Measurements from ENCODE around the gene DERL3. TPM values are rescaled to one million over a fixed set of nuclear protein-coding genes. Genes with fewer than 3 reads are reported as not detected.
A peak's percentile ranks its signal among the peaks of the same experiment; 100 is the strongest.

Gene DERL3
- total RNA-seq, 1 experiment from 2014 or later: 12.5 TPM

DNA sequence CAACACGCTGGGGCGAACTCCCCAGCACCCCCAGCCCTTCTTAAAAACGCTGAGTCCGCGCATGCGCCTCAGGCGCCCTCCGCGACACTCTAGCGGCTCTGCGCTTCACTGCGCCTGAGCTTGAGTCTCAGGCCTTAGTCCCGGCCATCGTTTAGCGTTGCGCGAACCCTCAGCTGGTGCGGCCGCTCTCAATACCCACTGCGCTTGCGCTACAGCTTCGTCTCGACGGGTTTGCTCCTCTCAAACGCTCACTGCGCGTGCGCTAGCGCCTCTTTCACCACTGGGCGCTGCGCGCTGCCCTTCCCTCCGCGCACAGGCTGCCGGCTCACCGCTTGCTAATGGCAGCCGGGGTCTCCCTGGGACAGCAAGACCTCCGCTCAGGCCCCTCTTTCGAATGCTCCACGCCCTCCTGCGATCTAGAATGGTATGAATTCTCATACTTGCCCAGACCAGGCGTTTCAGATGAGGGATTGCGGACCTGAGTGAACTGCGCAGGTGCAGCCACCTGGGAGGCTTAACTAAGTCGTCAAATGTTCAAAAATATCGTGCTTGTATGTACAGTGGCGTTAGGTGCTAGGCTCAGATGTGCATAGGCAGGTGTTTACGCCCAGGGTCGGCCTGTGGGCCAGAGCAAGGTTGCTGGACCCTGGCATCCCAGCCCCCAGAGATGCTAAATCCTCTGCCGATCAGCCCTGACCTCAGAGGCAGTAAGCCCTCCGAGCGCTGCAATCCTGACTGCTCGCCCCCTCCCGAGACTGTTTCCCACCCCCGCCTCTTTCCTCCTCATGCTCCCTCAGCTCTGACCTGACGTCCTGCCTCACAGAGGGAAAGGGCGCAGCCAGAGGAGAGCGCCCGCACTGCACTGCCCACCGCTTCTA, 19.0 kb upstream of the DERL3 start, which contains the start of gene SLC2A11:
Gene SLC2A11 (plus strand): TSS at position 270 of the 878 bp plus-strand sequence. CDS start 125 bp downstream, at position 395.
- Mint-ChIP-seq H3K4me1 (peaks cover 26% of the 10 kb centered on the region), H3K27me3 (ENCODE audit: low read depth) (no peaks in the 10 kb centered on the region; the same call in 1 of the 2 replicates), H3K9me3 (no peaks in the 10 kb centered on the region), H3K27ac (peak within 1 kb of the TSS; percentile 95), H3K4me3 (peak within 1 kb of the TSS; percentile 79), H3K36me3 (peaks cover 2% of the 10 kb centered on the region; the same call in 1 of the 2 replicates)
- peak; percentile 97 for DNase-seq (ENCODE audit: low spot score)
- TF ChIP-seq, protein P1, sequence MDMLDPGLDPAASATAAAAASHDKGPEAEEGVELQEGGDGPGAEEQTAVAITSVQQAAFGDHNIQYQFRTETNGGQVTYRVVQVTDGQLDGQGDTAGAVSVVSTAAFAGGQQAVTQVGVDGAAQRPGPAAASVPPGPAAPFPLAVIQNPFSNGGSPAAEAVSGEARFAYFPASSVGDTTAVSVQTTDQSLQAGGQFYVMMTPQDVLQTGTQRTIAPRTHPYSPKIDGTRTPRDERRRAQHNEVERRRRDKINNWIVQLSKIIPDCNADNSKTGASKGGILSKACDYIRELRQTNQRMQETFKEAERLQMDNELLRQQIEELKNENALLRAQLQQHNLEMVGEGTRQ (CRISPR knock-in tag; IDR thresholded peaks at IDR 0.05): no peak
- TF ChIP-seq, protein P2, sequence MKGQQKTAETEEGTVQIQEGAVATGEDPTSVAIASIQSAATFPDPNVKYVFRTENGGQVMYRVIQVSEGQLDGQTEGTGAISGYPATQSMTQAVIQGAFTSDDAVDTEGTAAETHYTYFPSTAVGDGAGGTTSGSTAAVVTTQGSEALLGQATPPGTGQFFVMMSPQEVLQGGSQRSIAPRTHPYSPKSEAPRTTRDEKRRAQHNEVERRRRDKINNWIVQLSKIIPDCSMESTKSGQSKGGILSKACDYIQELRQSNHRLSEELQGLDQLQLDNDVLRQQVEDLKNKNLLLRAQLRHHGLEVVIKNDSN (CRISPR knock-in tag; IDR thresholded peaks at IDR 0.05): no peak
- TF ChIP-seq SMAD3 (CRISPR knock-in tag; IDR thresholded peaks at IDR 0.05; ENCODE audit: borderline replicate concordance) (0 out of 2 replicates have a peak, but pooled peaks have one; percentile 36), JAZF1 (CRISPR knock-in tag; IDR thresholded peaks at IDR 0.05) (no peak), TEAD1 (CRISPR knock-in tag; IDR thresholded peaks at IDR 0.05) (0 out of 2 replicates have a peak, but pooled peaks have one; percentile 26), ETV6 (CRISPR knock-in tag; IDR thresholded peaks at IDR 0.05) (peak; percentile 83), FOXK1 (CRISPR knock-in tag; IDR thresholded peaks at IDR 0.05) (0 out of 2 replicates have a peak, but pooled peaks have one; percentile 25), HMGA2 (CRISPR knock-in tag; IDR thresholded peaks at IDR 0.05) (0 out of 2 replicates have a peak, but pooled peaks have one; percentile 26), ZNF232 (CRISPR knock-in tag; IDR thresholded peaks at IDR 0.05) (0 out of 2 replicates have a peak, but pooled peaks have one; percentile 68)
- TF ChIP-seq, protein P3, sequence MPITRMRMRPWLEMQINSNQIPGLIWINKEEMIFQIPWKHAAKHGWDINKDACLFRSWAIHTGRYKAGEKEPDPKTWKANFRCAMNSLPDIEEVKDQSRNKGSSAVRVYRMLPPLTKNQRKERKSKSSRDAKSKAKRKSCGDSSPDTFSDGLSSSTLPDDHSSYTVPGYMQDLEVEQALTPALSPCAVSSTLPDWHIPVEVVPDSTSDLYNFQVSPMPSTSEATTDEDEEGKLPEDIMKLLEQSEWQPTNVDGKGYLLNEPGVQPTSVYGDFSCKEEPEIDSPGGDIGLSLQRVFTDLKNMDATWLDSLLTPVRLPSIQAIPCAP (CRISPR knock-in tag; IDR thresholded peaks at IDR 0.05): peak; percentile 26; the same call in 1 of the 2 replicates
- TF ChIP-seq, protein P4, sequence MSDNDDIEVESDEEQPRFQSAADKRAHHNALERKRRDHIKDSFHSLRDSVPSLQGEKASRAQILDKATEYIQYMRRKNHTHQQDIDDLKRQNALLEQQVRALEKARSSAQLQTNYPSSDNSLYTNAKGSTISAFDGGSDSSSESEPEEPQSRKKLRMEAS (CRISPR knock-in tag; IDR thresholded peaks at IDR 0.05): 0 out of 2 replicates have a peak, but pooled peaks have one; percentile 54
- TF ChIP-seq, protein P5, sequence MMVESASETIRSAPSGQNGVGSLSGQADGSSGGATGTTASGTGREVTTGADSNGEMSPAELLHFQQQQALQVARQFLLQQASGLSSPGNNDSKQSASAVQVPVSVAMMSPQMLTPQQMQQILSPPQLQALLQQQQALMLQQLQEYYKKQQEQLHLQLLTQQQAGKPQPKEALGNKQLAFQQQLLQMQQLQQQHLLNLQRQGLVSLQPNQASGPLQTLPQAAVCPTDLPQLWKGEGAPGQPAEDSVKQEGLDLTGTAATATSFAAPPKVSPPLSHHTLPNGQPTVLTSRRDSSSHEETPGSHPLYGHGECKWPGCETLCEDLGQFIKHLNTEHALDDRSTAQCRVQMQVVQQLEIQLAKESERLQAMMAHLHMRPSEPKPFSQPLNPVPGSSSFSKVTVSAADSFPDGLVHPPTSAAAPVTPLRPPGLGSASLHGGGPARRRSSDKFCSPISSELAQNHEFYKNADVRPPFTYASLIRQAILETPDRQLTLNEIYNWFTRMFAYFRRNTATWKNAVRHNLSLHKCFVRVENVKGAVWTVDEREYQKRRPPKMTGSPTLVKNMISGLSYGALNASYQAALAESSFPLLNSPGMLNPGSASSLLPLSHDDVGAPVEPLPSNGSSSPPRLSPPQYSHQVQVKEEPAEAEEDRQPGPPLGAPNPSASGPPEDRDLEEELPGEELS (CRISPR knock-in tag; IDR thresholded peaks at IDR 0.05): peak; percentile 56
- ChIA-PET CTCF (interaction anchor here (0.6 to 3.0 kb wide), 41 partner anchors 8 to 1106 kb away, joined by 3 to 93 read pairs (median 4); partner anchors contain the start of genes CHCHD10, DERL3, DRICH1 and MIF), POLR2A (interaction anchor here (0.6 to 2.4 kb wide), 15 partner anchors 8 to 118 kb away, joined by 3 to 27 read pairs (median 4); partner anchors contain the start of genes DERL3, MIF and ZNF70)
- ATAC-seq: peak; percentile 87

DNA sequence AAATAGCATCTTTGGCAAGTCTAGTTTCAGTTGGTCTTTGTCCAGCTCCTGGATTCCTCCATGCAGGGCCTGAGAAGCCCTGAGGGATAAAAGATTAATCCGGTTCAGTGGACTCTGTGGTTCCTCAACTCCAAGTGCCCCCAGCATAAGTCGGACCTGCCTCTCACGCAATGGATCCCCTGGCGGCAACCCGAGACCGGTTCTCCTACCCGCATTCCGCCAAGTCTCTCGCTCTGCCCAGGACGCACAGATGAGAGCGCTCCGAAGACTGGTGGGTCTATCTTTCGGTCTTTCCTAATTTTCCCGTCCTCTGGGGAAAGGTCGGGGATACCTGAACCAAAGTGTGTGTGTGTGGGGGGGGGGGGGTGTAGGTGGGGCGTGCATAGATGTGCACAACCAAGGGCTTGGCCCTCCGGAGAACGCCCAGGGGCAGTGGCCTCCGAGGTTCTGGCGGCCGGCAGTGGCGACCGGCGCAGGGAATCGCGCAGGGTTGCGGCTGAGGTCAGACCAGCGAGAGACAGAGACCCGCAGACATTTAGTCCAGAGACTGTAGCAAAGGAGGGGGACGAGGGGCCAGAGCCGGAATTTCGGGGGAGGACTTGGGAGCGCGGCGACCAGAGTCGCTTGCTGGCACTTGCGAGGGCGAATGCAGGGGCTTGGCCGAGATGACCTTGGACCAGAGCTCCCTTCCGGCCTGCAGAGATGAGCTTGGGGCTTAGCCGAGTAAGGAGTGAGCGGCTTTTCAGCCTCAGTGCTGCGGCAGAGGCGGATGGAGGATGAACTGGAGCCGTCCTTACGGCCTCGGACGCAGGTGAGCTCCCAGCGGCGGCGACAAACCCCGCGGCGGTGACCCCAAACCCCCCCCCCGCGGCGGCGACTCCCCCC, 18.2 kb upstream of the DERL3 start:
- peaks cover 2% of the 10 kb centered on the region; the same call in 1 of the 2 replicates for H3K36me3 Mint-ChIP-seq
- H3K9me3 Mint-ChIP-seq: no peaks in the 10 kb centered on the region
- H3K27me3 Mint-ChIP-seq (ENCODE audit: low read depth): no peaks in the 10 kb centered on the region; the same call in 1 of the 2 replicates
- CTCF ChIA-PET: interaction anchor here (0.6 to 3.0 kb wide), 38 partner anchors 7 to 471 kb away, joined by 3 to 93 read pairs (median 5); partner anchors contain the start of genes CHCHD10, DERL3, DRICH1 and MIF
- peaks cover 20% of the 10 kb centered on the region for H3K4me1 Mint-ChIP-seq
- DNase-seq (ENCODE audit: low spot score): peak; percentile 71
- peak; percentile 50 for ATAC-seq
- POLR2A ChIA-PET: interaction anchor here (0.5 to 2.4 kb wide), 16 partner anchors 8 to 106 kb away, joined by 3 to 27 read pairs (median 4); partner anchors contain the start of genes DERL3, MIF and ZNF70
- H3K27ac Mint-ChIP-seq: peak overlapping the region; percentile 95
- H3K4me3 Mint-ChIP-seq: peak overlapping the region; percentile 79
- TF ChIP-seq ZNF671 (CRISPR knock-in tag; IDR thresholded peaks at IDR 0.05): no peak
- no peak for TF ChIP-seq NR2C2 (CRISPR knock-in tag; IDR thresholded peaks at IDR 0.05)
- no peak for TF ChIP-seq OVOL2 (CRISPR knock-in tag; IDR thresholded peaks at IDR 0.05; ENCODE audit: borderline replicate concordance)
- TF ChIP-seq, protein P6, sequence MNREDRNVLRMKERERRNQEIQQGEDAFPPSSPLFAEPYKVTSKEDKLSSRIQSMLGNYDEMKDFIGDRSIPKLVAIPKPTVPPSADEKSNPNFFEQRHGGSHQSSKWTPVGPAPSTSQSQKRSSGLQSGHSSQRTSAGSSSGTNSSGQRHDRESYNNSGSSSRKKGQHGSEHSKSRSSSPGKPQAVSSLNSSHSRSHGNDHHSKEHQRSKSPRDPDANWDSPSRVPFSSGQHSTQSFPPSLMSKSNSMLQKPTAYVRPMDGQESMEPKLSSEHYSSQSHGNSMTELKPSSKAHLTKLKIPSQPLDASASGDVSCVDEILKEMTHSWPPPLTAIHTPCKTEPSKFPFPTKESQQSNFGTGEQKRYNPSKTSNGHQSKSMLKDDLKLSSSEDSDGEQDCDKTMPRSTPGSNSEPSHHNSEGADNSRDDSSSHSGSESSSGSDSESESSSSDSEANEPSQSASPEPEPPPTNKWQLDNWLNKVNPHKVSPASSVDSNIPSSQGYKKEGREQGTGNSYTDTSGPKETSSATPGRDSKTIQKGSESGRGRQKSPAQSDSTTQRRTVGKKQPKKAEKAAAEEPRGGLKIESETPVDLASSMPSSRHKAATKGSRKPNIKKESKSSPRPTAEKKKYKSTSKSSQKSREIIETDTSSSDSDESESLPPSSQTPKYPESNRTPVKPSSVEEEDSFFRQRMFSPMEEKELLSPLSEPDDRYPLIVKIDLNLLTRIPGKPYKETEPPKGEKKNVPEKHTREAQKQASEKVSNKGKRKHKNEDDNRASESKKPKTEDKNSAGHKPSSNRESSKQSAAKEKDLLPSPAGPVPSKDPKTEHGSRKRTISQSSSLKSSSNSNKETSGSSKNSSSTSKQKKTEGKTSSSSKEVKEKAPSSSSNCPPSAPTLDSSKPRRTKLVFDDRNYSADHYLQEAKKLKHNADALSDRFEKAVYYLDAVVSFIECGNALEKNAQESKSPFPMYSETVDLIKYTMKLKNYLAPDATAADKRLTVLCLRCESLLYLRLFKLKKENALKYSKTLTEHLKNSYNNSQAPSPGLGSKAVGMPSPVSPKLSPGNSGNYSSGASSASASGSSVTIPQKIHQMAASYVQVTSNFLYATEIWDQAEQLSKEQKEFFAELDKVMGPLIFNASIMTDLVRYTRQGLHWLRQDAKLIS (CRISPR knock-in tag; IDR thresholded peaks at IDR 0.05; ENCODE audit: borderline replicate concordance): no peak
- TF ChIP-seq, protein P7, sequence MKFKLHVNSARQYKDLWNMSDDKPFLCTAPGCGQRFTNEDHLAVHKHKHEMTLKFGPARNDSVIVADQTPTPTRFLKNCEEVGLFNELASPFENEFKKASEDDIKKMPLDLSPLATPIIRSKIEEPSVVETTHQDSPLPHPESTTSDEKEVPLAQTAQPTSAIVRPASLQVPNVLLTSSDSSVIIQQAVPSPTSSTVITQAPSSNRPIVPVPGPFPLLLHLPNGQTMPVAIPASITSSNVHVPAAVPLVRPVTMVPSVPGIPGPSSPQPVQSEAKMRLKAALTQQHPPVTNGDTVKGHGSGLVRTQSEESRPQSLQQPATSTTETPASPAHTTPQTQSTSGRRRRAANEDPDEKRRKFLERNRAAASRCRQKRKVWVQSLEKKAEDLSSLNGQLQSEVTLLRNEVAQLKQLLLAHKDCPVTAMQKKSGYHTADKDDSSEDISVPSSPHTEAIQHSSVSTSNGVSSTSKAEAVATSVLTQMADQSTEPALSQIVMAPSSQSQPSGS (CRISPR knock-in tag; IDR thresholded peaks at IDR 0.05; ENCODE audit: borderline replicate concordance, low read depth): no peak
- no peak for TF ChIP-seq ZNF219 (CRISPR knock-in tag; IDR thresholded peaks at IDR 0.05; ENCODE audit: borderline replicate concordance)

All from WTC11 (cell line).